Endometrial microvascular endothelial cells (primary cell): ENCODE results near the gene RPH3AL. TPM values are rescaled to one million over a fixed set of nuclear protein-coding genes. Genes with fewer than 3 reads are reported as not detected.
"Not testable (repeated sequence)": the region's sequence is repeated elsewhere in the genome, so short reads cannot be mapped to it uniquely, and the experiment has no call there.

ENCODE experiments used
- in situ Hi-C: cut with HindIII; loops from 2 replicates; pipeline ENCODE4 v1.10.0; 2017; ENCODE audit warnings: low sequenced_read_pairs, low pct_unique_long_range_greater_than_20kb; ENCODE audit errors: inconsistent ontology term
- total RNA-seq: library from RNA; depleted of rRNA; stranded (reverse); fragments of >200 nt; gene quantifications from one replicate; pipeline ENCODE4 v1.2.3, GENCODE V29; 2015; ENCODE audit errors: inconsistent ontology term

Gene RPH3AL
- total RNA-seq, 1 donor from 2014 or later: 41.1 TPM

DNA sequence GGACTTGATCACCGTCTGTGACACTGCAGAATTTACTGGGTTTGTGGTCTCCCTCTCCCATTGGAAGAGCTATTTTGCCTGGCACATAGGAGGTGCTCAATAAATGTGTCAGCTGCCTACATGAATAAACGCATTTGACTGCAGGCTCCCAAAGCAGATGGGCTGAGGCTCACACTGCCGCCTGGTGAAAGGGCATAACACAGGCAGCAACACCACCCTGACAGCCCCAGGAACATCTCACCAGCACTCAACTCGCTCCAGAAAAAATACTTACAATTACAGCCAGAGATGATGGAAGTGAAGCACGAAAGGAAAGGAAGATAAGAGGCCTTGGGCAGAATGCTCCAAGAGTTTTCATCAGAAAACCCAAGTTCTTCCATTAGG, 73.9 kb downstream of the RPH3AL start:
- in situ Hi-C loops: no loop called here

DNA sequence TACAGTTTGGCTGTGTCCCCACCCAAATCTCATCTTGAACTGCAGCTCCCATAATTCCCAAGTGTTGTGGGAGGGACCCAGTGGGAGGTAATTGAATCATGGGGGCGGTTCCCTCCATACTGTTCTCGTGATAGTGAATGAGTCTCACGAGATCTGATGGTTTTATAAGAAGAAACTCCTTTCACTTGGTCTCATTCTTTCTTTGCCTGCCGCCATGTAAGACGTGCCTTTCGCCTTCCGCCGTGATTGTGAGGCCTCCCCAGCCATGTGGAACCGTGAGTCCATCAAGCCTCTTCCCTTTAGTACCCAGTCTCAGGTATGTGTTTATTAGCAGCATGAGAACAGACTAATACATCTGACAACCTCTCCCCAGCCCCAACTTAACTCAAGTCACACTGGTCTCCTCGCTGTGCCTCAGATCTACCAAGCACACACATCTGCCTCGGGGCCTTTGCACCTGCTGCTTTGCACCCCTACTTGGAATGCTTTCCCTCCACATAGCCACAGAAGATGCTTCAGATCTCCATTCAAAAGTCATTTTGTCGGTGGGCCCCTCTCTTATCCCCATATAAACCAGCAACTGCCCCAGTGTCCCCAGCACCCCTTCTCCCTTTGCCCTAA, 74.4 kb downstream of the RPH3AL start:
- in situ Hi-C loops: no loop called here

DNA sequence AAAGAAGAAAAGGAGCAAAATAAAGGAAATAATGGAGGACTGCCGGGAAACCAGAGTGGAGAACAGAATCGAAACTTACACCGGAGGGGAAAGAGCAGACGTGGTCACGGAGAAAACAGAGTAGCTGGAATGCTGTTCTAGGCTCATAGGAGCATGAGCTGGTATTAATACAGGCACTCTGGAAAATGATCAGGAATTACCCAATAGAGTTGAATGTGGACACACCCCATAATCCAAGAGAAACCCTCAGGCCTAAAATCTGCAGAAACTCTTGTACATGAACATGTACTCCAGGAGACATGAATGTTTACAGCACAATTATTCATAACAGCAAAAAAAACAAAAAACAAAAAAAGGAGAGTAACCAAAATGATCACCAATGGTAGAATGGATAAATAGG, 77.7 kb downstream of the RPH3AL start:
- in situ Hi-C loops: no loop called here

DNA sequence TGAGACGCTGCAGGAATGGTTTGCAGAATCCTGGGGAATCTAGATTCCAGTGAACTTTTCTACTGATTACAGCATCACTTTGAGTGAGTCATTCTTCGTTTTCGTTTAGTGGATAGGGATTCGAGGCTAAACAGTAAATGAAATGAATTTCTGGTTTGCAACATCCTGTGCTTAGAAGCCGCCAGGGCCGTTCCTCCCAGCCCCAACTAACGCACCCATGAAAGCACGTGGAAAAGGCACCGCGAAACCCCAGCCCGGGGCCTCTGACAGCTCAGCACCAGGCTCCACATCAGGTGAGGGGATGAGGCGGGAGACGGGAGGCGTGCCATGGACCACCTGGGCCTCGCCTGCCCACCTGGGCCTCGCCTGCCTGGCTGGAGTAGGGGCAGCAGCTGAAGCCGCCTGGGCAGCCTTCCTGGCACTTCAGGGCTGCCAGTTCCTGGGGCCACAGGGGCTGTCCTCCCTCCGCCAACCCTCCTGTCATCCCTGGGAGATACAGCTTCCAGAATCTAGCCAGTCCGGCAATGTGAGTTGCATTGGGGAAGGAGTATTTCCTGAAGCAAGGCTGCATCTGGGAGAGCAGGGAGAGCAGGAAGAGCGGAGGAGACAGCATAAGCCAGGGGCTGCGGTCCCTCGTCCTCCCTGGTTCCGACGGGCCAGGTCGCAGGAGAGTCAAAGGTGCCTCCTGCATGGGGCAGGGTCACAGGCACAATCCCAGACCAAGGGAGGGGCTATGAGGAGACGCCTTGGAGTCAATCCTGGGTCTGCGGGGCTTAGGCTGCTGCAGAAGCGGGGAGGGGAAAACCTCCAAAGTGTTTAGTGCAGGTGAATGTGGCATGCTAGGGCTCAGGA, 78.4 kb downstream of the RPH3AL start:
- in situ Hi-C loops: no loop called here

DNA sequence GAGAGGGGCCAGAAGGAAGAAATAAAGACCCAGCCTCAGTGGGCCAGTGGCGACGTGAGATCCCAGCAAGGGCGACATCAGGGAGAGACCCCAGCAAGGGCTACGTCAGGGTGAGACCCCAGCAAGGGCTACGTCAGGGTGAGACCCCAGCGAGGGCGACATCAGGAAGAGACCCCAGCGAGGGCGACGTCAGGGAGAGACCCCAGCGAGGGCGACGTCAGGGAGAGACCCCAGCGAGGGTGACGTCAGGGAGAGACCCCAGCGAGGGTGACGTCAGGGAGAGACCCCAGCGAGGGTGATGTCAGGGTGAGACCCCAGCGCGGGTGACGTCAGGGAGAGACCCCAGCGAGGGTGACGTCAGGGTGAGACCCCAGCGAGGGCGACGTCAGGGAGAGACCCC, 79.8 kb downstream of the RPH3AL start:
- in situ Hi-C loops: not testable (repeated sequence)

DNA sequence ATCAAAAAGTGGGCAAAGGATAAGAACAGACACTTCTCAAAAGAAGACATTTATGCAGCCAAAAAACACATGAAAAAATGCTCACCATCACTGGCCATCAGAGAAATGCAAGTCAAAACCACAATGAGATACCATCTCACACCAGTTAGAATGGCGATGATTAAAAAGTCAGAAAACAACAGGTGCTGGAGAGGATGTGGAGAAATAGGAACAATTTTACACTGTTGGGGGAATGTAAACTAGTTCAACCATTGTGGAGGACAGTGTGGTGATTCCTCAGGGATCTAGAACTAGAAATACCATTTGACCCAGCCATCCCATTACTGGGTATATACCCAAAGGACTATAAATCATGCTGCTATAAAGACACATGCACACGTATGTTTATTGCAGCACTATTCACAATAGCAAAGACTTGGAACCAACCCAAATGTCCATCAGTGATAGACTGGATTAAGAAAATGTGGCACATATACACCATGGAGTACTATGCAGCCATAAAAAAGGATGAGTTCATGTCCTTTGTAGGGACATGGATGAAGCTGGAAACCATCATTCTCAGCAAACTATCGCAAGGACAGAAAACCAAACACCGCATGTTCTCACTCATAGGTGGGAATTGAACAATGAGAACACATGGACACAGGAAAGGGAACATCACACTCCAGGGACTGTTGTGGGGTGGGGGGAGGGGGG, 80.5 kb downstream of the RPH3AL start:
- in situ Hi-C loops: not testable (repeated sequence)

DNA sequence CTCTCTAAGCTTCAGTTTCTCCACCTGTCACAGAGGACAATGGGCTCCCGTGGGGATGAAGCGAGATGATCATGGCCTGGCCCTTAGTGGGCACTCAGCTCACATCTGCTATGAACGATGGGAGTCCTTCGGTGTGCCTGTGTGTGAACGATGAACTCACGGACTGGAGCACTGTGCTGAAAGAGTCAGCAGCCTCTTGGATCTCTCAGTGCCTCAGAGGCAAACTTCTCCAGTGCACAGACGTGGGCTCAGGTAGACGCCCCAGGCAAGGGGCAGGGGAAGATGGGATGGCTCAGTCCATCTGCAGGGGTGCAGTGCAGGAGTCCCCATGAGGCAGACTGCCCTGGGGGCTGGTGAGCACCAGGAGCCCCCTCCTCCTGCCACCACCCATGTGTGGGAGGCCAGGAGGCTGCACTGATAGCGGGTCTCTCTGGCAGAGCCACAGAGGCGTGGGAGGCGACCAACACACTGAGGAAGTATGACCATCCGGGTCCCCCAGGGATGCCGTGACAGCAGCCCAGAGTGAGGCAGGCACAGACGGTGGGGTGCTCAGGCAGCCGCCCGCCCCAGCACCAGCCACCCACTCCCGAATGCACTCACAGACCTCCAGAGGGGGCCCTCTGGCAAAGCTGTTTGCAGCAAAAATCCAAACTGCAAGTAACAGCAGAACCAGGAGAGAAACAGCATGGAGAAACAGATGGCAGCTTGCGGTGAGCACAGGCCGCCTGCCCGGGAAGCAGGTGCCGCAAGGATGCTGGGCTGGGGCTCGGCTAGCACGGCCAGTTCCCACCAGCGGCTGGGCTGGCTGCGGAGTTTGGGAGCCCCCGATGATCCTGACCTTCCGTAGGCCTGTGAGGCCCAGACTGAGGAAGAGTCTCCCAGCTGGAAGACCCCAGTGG, 82.7 kb downstream of the RPH3AL start:
- in situ Hi-C loops: no loop called here

DNA sequence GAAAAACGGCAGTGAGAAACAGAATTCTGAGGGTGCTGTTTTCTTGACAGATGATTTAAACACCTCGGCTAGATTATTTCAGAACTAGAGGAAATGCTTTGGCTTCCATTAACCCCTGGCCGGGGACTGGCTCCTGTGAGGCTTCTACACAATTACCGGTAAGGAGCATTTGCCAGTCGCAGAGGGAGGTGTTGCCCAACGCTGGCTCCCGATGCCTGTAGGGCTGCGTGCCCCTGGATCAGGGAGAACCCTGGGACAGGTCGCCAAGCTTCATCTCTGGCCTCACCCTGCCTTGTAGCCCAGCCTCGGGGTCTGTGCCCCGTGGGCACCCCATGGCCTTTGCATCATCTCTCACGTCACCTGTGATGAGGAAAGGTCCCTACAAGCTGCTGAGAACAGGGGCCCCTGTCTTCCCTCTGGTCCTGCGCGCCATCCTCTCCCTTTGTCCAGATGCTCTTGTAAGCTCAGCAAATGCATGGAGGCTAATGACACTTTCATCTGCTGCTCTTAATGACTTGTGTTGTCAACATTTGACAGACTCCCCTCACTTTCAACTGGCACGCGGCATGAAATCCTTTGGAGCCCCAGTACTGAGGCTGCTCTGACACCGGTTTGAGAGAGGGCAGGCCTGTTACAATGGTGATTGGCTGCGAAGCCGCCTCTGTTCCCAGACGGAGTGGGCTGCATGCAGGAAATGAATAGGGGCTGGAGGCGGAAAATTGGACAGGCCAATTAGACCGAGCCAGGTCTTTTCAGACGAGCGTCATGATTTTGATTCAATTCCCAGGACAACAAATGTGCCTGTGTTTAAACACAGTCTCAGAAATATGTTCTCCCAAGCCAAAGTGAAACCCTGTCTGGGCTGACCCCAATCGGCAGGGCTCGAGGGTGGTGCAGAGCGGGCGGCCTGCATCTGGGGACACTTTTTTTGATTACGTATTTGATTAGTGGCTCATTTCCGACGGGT, 85.6 kb downstream of the RPH3AL start:
- in situ Hi-C loops: no loop called here

DNA sequence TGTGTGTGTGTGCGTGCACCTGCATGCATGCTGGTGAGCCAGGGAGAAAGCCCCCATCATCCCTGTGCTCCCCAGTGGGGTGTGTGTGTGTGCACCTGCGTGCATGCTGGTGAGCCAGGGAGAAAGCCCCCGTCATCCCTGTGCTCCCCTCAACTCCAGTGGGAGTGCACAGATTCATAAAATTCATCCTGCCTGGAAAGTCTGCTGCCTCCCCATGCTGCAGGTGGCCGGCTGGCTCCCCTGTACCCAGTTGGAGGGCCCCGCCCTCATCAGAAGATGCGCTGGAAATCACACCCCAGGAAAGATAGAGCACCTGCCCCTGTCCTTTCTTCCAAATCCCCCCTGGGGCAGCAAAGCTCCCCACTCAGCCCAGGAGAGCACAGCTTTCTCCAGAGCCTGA, 86.4 kb downstream of the RPH3AL start:
- in situ Hi-C loops: no loop called here

DNA sequence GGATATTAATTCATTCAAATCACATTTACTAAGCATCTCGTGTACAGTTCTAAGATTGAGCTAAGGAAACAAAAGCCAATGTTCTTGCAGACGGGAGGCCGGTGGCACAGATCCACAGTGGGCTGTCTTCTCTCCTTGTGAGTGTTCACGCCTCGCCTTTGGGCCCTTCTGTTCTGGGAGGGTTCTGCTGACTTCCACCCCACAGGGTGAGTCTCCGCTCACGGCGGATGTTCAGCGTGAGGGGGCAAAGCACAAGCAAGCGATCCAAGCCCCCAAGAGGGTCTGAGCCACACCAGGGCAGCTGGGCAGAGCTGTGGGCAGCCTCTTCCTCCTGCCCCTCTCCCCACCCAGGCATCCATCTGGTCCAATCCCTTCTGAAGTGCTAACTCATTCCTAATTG, 86.9 kb downstream of the RPH3AL start:
- in situ Hi-C loops: no loop called here

DNA sequence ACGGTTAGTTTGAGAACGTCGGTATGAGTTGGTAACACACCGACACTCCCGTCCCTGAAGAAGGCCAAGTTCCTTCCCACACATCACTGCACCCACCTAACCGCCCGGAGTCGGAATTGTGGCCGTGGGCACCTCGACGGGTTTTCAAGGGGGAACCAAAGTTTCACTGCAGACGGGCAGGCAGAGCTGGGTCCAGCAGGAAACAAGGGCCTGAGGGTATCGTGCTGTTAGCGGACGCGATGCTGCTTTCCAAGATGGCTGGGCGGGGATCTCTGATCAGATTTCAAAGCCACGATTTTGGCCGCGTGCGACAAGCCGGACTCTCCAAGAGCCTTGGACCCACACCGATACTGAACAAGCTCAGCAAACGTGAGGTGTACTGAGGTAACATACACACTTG, 88.8 kb downstream of the RPH3AL start:
- in situ Hi-C loops: no loop called here

DNA sequence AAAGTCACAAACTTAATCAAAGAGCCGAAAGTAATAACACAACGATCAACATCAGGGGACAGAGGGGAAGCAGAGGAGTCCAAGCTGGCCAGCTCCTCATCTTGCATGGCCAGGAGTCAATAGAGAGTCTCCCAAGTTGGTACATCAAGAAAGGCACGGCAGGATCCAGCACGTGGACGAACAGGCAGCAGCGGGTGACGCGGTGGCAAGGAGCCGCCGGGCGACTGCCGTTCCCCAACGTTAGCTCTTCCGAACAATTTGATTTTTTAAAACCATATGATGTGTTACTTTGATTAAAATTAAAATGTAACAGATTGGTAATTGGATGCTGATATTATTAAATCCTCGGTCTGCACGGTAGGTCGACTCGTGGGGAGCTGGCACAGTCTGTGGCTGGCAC, 89.3 kb downstream of the RPH3AL start:
- in situ Hi-C loops: no loop called here

DNA sequence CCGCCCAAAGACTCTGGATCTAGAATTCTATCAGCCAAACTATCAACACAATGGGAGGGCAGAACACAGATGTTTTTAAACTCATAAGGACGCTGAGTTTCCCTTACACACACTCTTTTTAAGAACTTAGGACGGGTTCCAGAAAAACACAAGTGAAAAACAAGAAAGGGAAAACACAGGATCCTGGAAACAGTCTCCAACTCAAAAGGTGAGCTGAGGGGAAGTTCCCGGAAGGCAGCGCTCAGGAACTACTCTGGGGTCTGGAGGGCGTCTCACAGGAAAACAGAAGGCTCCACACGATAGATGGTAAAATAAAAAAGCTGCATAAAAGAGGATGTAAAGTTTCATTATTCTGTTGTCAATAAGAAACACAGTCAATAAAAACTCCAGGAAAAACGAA, 91.0 kb downstream of the RPH3AL start:
- in situ Hi-C loops: no loop called here

DNA sequence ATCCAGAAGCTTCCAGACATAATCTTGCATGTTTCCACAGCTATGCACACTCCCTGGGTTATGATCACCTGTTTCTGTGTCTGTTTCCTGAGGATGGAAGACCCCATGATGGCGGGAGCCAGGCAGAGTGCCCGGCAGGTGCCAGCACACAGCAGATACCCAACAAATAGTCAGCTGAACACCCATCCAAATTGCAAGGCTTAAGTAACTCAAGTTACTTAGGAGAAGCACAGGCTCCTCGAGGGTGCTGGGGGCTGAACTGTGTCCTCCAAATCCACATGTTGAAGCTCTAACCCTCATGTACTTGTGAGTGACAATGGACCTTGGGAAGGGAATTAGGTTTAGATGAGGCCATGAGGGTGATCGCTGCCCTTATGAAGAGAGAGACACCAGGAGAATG, 91.7 kb downstream of the RPH3AL start:
- in situ Hi-C loops: no loop called here

DNA sequence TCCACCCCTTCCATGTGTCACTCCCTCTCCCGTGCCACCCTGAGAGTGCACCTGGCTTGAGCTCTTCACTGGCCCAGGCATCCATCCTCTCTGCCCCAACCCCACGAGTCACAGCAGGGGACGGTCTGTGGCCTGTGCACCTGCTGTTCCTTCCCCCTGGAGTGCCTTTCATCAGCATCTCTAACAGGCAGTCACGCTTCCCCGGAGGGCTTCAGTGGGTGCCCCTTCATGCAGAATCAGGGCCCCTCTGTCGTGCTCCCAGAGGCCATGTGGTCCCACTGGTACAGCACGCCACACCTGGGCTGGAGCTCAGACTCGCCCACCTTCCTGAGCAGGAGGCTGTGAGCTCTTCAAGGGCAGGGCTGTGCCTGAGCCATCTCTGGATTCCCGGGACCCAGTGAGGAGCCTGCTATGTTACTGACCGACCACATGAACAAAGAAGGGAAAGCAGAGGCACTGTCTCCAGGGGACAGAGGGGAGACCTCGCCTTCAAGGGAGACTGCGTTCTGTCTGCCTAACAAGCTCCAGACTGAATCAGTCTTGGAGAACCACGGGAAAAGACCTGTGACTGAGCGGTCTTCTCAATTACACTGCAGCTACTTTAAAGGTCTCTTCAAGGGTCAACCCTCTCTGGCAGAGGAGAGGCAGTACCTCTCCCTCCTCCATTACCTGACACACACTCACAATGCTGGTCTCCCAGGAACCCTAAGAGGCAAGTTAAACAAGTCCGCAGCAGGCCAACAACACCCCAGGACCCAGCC, 92.4 kb downstream of the RPH3AL start:
- in situ Hi-C loops: no loop called here

DNA sequence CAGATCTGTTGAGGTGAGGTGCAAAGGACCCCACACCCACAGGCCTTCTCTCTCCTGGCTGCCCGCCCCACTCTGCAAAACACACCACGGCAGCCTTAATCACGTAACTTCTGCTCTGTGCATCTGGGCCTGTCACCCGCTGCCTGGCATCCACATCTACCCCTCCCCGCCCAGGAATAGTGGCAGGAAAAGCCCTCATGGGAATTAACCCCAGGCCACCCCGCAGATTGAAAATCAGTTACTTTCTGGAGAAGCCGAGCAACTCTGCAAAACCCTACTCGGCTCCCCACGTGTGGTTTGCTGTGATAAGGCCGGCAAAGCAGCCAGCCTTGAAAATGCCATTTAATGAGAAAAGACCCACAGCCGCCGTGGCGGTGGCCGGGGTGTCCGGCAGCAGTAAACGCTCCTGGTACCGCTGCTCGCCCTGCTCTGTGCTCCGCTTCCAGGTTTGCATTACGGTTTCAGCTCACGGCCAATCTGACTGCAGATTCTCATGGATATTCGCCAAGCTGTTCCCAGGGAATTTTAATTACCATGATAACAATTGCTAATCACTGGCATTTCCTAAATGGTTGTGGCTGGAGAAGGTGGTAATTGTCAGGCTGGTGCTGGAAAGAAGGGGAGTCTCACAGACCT, 93.1 kb downstream of the RPH3AL start:
- in situ Hi-C loops: no loop called here

DNA sequence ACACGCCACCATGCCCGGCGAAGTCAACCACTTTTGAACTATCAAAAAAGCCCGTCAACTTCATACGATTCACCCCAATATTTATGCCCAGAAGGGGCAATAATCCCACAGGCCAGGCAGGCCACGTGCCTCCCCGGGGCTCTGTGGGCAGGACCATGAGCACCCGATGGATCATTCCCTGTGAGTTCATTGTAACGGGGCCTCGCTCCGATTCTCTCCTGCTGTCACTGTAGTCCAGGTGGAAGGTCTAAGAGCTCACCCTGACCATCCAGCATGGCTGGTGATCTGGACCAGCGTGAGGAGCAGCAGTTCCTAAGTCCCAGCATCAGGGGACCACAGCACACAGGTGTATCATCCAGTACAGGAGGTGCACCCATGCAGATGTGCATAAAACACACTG, 93.7 kb downstream of the RPH3AL start:
- in situ Hi-C loops: no loop called here
